K562 (cell line): ENCODE measurements around the gene TRAPPC12. TPM values are rescaled to one million over a fixed set of nuclear protein-coding genes. Genes with fewer than 3 reads are reported as not detected.

Experiments used
- ATAC-seq: fragments of 200-7000 bp; cut with Tn5 transposase; 3 replicates; pipeline ENCODE4 v1.9.1; 2020; ENCODE audit warnings: moderate library complexity
- BruUV-seq: library from RNA; stranded (reverse); fragments of 400-500 nt; replicated peaks from 2 replicates; lab custom pipeline; 2021; lab: Mats Ljungman, UMichigan
- CTCF ChIA-PET: fragments of 300-600 bp; formaldehyde crosslinking; extraction: SDS; loops from one replicate; lab custom pipeline; 2021; ENCODE audit warnings: low intra/inter-chr PET ratio; lab: Yijun Ruan, JAX
- POLR2A ChIA-PET: fragments of 300-600, 350-650 bp; sonication (Branson Sonifier 250); formaldehyde crosslinking; extraction: SDS; loops from one replicate; lab custom pipeline; 2021; ENCODE audit warnings: antibody characterized with exemption, inconsistent platforms; lab: Yijun Ruan, JAX
- DNase-seq, 4 experiments: peaks; one replicate each; pipeline versions ENCODE4 v3.0.0 to v3.0.0-alpha.2; 2011 to 2018; ENCODE audit warnings: low spot score in 3 of 4, mixed read lengths in 3 of 4; ENCODE audit errors: extremely low read depth in 1 of 4
- FAIRE-seq: peaks from 2 replicates; lab custom pipeline; 2011; peaks lifted over from hg19 to GRCh38; lab: Jason Lieb, UNC
- H2AFZ ChIP-seq: 2 replicates; pipeline ENCODE4 v1.6.0; 2011; ENCODE audit warnings: low read depth, low read length, control low read depth, inconsistent platforms
- H3K27ac ChIP-seq: fragments of 200-600 bp; 3 replicates; pipeline ENCODE4 v1.8.0; 2011; ENCODE audit warnings: low read depth, mild to moderate bottlenecking, control low read depth, inconsistent platforms, low read length, moderate library complexity, mixed read lengths; ENCODE audit errors: extremely low read depth
- H3K27me3 ChIP-seq, 2 experiments: fragments of 300-600 bp in 1 of 2; 2 replicates in 1 of 2; 3 replicates in 1 of 2; pipeline versions ENCODE4 v1.6.0 to v1.8.0; 2011; ENCODE audit warnings: inconsistent platforms in 2 of 2, low read length in 2 of 2, mild to moderate bottlenecking in 1 of 2, mixed read lengths in 1 of 2, moderate library complexity in 1 of 2; ENCODE audit not compliant: control insufficient read depth in 2 of 2, insufficient read depth in 2 of 2
- H3K36me3 ChIP-seq: fragments of 300-600 bp; 3 replicates; pipeline ENCODE4 v1.8.0; 2011; ENCODE audit warnings: mild to moderate bottlenecking, low read length, inconsistent platforms; ENCODE audit not compliant: control insufficient read depth, insufficient read depth
- H3K4me1 ChIP-seq, 2 experiments: fragments of 200-600 bp in 1 of 2; replicated peaks in 1 of 2; 2 replicates in 1 of 2; 3 replicates in 1 of 2; pipeline versions ENCODE4 v1.5.1 to v1.8.0; 2011; ENCODE audit warnings: inconsistent platforms in 2 of 2, low read length in 2 of 2, mild to moderate bottlenecking in 1 of 2, mixed read lengths in 1 of 2, moderate library complexity in 1 of 2; ENCODE audit not compliant: control insufficient read depth in 2 of 2, insufficient read depth in 2 of 2
- H3K4me2 ChIP-seq: 2 replicates; pipeline ENCODE4 v1.6.1; 2011; ENCODE audit warnings: low read length, control low read depth, inconsistent platforms, mixed read lengths; ENCODE audit not compliant: insufficient read depth
- H3K4me3 ChIP-seq: fragments of 200-600 bp; sonication (generic), shearing (Covaris generic); 2 replicates; pipeline ENCODE4 v1.5.1; 2016; ENCODE audit warnings: control low read depth, inconsistent platforms
- H3K79me2 ChIP-seq: fragments of 200-600 bp; 3 replicates; pipeline ENCODE4 v1.8.0; 2011; ENCODE audit warnings: low read length, inconsistent platforms; ENCODE audit not compliant: control insufficient read depth, insufficient read depth
- H3K9ac ChIP-seq, 2 experiments: 2 replicates each; pipeline versions ENCODE4 v1.6.0 to v1.6.1; 2011; ENCODE audit warnings: low read depth in 2 of 2, low read length in 2 of 2, control low read depth in 1 of 2, inconsistent platforms in 1 of 2, mild to moderate bottlenecking in 1 of 2, mixed read lengths in 1 of 2; ENCODE audit not compliant: insufficient read depth in 1 of 2
- H3K9me1 ChIP-seq: one replicate; pipeline ENCODE4 v1.6.0; 2011; ENCODE audit warnings: inconsistent platforms, mild to moderate bottlenecking, low read length, moderate library complexity; ENCODE audit not compliant: control insufficient read depth, insufficient read depth
- H3K9me3 ChIP-seq: replicated peaks from 2 replicates; pipeline ENCODE4 v1.5.1; 2011; ENCODE audit warnings: low read depth, low read length, inconsistent platforms; ENCODE audit not compliant: control insufficient read depth, insufficient read depth
- H4K20me1 ChIP-seq: replicated peaks from 2 replicates; pipeline ENCODE4 v1.6.1; 2011; ENCODE audit warnings: low read length, inconsistent platforms, mixed read lengths; ENCODE audit not compliant: control insufficient read depth, insufficient read depth
- ETV5 ChIP-seq: sonication (generic); formaldehyde crosslinking; IDR thresholded peaks from 2 replicates; pipeline ENCODE4 v1.4.0; 2020; ENCODE audit warnings: low read depth, mild to moderate bottlenecking, missing genetic modification reagents
- KAT7 ChIP-seq: sonication (generic); formaldehyde crosslinking; IDR thresholded peaks from 2 replicates; pipeline ENCODE4 v1.8.0; 2022; ENCODE audit warnings: missing genetic modification reagents, mild to moderate bottlenecking, borderline replicate concordance
- MYNN ChIP-seq, 2 experiments: sonication (generic); formaldehyde crosslinking in 1 of 2; IDR thresholded peaks; 2 replicates each; pipeline versions ENCODE4 v1.5.0 to v1.6.1; 2016 to 2020; ENCODE audit warnings: antibody characterized with exemption in 1 of 2, missing genetic modification reagents in 1 of 2
- SMARCE1 ChIP-seq: fragments of 450-650 bp; IDR thresholded peaks from 2 replicates; pipeline ENCODE4 v1.7.1; 2016; ENCODE audit warnings: mild to moderate bottlenecking
- SRSF9 ChIP-seq: fragments of 200-400 bp; formaldehyde crosslinking; IDR thresholded peaks from 2 replicates; pipeline ENCODE4 v1.6.1; 2017; ENCODE audit warnings: low read depth, low read length, borderline replicate concordance
- U2AF1 ChIP-seq: fragments of 200-400 bp; formaldehyde crosslinking; optimal IDR thresholded peaks from 2 replicates; pipeline ENCODE3; 2017; ENCODE audit warnings: mild to moderate bottlenecking, low read depth, low read length, moderate library complexity
- ZNF699 ChIP-seq: fragments of 250-450 bp; sonication (Bioruptor Pico); IDR thresholded peaks from 2 replicates; pipeline ENCODE4 v1.8.0; 2021; ENCODE audit warnings: mild to moderate bottlenecking, moderate library complexity; ENCODE audit not compliant: insufficient replicate concordance
- ZNF77 ChIP-seq: fragments of 250-450 bp; sonication (Bioruptor Pico); IDR thresholded peaks from 2 replicates; pipeline ENCODE4 v1.5.0; 2020
- WGBS: fragments of 100-300 bp; shearing (Covaris generic); methylation state at CpG from one replicate; pipeline ENCODE4 v1.1.6; 2016; ENCODE audit warnings: low coverage, mixed read lengths; ENCODE audit not compliant: insufficient coverage; ENCODE audit errors: missing lambda C conversion rate; 5-methylcytosine and 5-hydroxymethylcytosine counted together
- in situ Hi-C: fragments of 300-500 bp; cut with MboI; formaldehyde crosslinking; loops from 4 replicates; pipeline ENCODE4 v1.15.0; 2018; ENCODE audit warnings: inconsistent platforms, mixed read lengths
- intact Hi-C: fragments of 100-400 bp; cut with micrococcal nuclease; formaldehyde crosslinking; loops from 2 replicates; pipeline ENCODE4 v1.14.2; 2022
- polyA plus RNA-seq, 8 experiments: library from polyadenylated mRNA; depleted of rRNA in 4 of 8; stranded (reverse) in 5 of 8; unstranded in 3 of 8; fragments of >200 nt; fragmentation: Nextera tagmentation in 2 of 8; fragmentation: Illumina TruSeq in 1 of 8; extraction: Ambion mirVana in 2 of 8; extraction: Trizol in 1 of 8; gene quantifications; 2 replicates each; pipeline versions ENCODE4 v1.2.1 to v1.2.3, GENCODE V29; 2011 to 2014; ENCODE audit warnings: inconsistent platforms in 1 of 8, missing spikeins in 1 of 8
- total RNA-seq, 7 experiments: library from RNA; depleted of rRNA in 6 of 7; stranded (reverse); fragments of >200 nt in 6 of 7; fragmentation: Illumina TruSeq in 2 of 7; extraction: Trizol in 2 of 7; gene quantifications; 2 replicates each; pipeline versions ENCODE4 v1.2.1 to v1.2.3, GENCODE V29; 2011 to 2021; ENCODE audit warnings: low replicate concordance in 1 of 7
- TF ChIP-seq, protein P1 (sequence below): fragments of 250-450 bp; sonication (Bioruptor Pico); IDR thresholded peaks from 2 replicates; pipeline ENCODE4 v1.4.0; 2020
- TF ChIP-seq, protein P2 (sequence below): sonication (generic); formaldehyde crosslinking; IDR thresholded peaks from 2 replicates; pipeline ENCODE4 v1.8.1; 2023; ENCODE audit warnings: mild to moderate bottlenecking, missing genetic modification reagents
- TF ChIP-seq, protein P3 (sequence below): IDR thresholded peaks from 2 replicates; pipeline ENCODE4 v1.6.1; 2012; ENCODE audit warnings: low read depth, low read length, improper control_type of control experiment, borderline replicate concordance
- TF ChIP-seq, protein P4 (sequence below): IDR thresholded peaks from 2 replicates; pipeline ENCODE4 v1.6.1; 2014; ENCODE audit warnings: antibody characterized with exemption
- TF ChIP-seq, protein P5 (sequence below): fragments of 450-650 bp; IDR thresholded peaks from 2 replicates; pipeline ENCODE4 v1.6.1; 2017; ENCODE audit warnings: mild to moderate bottlenecking, moderate library complexity

The TRAPPC12 gene
- total and polyA plus RNA-seq, 9 of the 15 experiments (the other 6 are each of a cell fraction or from before 2014, with no cell fraction given): 8.0 to 75.2 (median 39.1) TPM

DNA sequence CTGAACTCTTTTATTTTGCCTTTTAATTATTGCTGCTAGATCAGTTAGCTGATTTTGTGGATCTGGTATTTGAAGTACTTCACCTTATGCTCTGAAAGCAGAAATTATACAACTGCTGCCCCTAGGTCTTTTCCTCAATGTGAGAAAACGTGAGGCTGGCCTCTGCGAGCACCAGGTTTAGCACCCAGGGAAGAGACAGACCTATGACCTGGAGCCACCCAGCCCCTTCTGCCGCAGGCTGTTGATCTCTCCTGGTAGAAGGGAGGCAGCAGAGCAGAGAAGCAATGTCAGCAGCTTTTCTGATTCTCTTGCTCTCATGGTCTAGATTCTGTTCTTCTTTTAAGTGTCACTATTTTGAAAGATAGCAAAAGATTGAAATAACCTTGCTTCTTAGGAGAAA is 19.9 kb downstream of the TRAPPC12 start (continued):
- TF ChIP-seq, protein P1, sequence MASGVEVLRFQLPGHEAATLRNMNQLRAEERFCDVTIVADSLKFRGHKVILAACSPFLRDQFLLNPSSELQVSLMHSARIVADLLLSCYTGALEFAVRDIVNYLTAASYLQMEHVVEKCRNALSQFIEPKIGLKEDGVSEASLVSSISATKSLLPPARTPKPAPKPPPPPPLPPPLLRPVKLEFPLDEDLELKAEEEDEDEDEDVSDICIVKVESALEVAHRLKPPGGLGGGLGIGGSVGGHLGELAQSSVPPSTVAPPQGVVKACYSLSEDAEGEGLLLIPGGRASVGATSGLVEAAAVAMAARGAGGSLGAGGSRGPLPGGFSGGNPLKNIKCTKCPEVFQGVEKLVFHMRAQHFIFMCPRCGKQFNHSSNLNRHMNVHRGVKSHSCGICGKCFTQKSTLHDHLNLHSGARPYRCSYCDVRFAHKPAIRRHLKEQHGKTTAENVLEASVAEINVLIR (CRISPR knock-in tag): no peak
- TF ChIP-seq MYNN (IDR thresholded peaks at IDR 0.05) (no peak), MYNN (CRISPR knock-in tag; IDR thresholded peaks at IDR 0.05) (no peak), KAT7 (CRISPR knock-in tag) (no peak)
- TF ChIP-seq, all 486 proteins: peak for 0

DNA sequence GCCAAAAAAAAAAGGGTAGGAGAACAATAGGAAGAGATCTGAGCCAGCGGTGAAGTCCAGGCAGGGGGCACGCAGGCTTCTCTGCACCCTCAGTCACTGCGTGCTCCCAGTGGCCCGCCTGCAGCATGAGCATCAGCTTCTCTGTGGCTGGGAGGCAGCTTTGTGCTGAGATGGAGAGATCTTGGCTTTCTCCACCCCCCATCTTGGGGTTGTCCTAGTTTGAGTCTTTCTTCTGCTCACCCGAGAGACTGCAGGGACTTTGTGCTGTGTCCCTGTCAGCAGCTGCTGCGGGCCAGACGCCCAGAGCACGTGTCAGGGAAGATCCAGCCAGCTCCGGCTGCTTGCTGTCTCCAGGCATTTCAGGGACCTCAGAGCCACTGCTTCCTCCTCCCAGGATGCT is 20.3 kb downstream of the TRAPPC12 start:
- Histone ChIP-seq H3K4me2 (no peak overlapping the region), H3K9me3 (peaks cover 6% of the 10 kb centered on the region), H3K4me3 (no peak overlapping the region), H3K9ac (no peak overlapping the region), H4K20me1 (no peaks in the 10 kb centered on the region), H3K36me3 (peaks cover 57% of the 10 kb centered on the region; the same call in 2 of the 3 replicates), H3K4me1 (peaks cover 0 to 3% of the 10 kb centered on the region in 2 experiments; a peak in 2 of 5 replicates), H3K27me3 (no peaks in the 10 kb centered on the region), H3K79me2 (peaks cover 21% of the 10 kb centered on the region; the same call in 1 of the 3 replicates), H2AFZ (no peak overlapping the region), H3K9me1 (no peaks in the 10 kb centered on the region), H3K27ac (no peak overlapping the region)
- in situ Hi-C loops (no loop called here), intact Hi-C loops (no loop called here)
- DNase-seq: no peak
- FAIRE-seq: no peak
- ChIA-PET POLR2A (interaction anchor here (2.2 kb wide), 1 partner anchor 13 kb away, joined by 9 read pairs; no protein-coding TSS in a partner anchor), CTCF (no interaction called here)
- ATAC-seq: no peak
- 95% methylated on average over 6 of the region's 9 CpGs for WGBS
- no TSS peak for BruUV-seq
- TF ChIP-seq U2AF1 (no peak), SMARCE1 (no peak), ETV5 (CRISPR knock-in tag) (no peak), ZNF699 (CRISPR knock-in tag) (no peak), SRSF9 (no peak), ZNF77 (CRISPR knock-in tag) (no peak)
- TF ChIP-seq, protein P2, sequence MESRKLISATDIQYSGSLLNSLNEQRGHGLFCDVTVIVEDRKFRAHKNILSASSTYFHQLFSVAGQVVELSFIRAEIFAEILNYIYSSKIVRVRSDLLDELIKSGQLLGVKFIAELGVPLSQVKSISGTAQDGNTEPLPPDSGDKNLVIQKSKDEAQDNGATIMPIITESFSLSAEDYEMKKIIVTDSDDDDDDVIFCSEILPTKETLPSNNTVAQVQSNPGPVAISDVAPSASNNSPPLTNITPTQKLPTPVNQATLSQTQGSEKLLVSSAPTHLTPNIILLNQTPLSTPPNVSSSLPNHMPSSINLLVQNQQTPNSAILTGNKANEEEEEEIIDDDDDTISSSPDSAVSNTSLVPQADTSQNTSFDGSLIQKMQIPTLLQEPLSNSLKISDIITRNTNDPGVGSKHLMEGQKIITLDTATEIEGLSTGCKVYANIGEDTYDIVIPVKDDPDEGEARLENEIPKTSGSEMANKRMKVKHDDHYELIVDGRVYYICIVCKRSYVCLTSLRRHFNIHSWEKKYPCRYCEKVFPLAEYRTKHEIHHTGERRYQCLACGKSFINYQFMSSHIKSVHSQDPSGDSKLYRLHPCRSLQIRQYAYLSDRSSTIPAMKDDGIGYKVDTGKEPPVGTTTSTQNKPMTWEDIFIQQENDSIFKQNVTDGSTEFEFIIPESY (CRISPR knock-in tag): no peak
- TF ChIP-seq, protein P3, sequence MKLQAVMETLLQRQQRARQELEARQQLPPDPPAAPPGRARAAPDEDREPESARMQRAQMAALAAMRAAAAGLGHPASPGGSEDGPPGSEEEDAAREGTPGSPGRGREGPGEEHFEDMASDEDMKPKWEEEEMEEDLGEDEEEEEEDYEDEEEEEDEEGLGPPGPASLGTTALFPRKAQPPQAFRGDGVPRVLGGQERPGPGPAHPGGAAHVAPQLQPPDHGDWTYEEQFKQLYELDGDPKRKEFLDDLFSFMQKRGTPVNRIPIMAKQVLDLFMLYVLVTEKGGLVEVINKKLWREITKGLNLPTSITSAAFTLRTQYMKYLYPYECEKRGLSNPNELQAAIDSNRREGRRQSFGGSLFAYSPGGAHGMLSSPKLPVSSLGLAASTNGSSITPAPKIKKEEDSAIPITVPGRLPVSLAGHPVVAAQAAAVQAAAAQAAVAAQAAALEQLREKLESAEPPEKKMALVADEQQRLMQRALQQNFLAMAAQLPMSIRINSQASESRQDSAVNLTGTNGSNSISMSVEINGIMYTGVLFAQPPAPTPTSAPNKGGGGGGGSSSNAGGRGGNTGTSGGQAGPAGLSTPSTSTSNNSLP: no peak
- TF ChIP-seq, protein P4, sequence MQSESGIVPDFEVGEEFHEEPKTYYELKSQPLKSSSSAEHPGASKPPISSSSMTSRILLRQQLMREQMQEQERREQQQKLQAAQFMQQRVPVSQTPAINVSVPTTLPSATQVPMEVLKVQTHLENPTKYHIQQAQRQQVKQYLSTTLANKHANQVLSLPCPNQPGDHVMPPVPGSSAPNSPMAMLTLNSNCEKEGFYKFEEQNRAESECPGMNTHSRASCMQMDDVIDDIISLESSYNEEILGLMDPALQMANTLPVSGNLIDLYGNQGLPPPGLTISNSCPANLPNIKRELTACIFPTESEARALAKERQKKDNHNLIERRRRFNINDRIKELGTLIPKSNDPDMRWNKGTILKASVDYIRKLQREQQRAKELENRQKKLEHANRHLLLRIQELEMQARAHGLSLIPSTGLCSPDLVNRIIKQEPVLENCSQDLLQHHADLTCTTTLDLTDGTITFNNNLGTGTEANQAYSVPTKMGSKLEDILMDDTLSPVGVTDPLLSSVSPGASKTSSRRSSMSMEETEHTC: no peak
- TF ChIP-seq, protein P5, sequence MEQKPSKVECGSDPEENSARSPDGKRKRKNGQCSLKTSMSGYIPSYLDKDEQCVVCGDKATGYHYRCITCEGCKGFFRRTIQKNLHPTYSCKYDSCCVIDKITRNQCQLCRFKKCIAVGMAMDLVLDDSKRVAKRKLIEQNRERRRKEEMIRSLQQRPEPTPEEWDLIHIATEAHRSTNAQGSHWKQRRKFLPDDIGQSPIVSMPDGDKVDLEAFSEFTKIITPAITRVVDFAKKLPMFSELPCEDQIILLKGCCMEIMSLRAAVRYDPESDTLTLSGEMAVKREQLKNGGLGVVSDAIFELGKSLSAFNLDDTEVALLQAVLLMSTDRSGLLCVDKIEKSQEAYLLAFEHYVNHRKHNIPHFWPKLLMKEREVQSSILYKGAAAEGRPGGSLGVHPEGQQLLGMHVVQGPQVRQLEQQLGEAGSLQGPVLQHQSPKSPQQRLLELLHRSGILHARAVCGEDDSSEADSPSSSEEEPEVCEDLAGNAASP: no peak
